KOPT-K1 (cell line): ENCODE results near the gene NEFH.

Experiments
- H3K27ac ChIP-seq: fragments of 200-600 bp; sonication (generic); 2 replicates; pipeline ENCODE4 v1.5.1; 2016; ENCODE audit warnings: antibody characterized with exemption, mild to moderate bottlenecking, low read depth, low read length; ENCODE audit not compliant: poor library complexity, severe bottlenecking
- H3K36me3 ChIP-seq: fragments of 200-600 bp; sonication (generic); 2 replicates; pipeline ENCODE4 v1.5.1; 2017; ENCODE audit warnings: antibody characterized with exemption, mild to moderate bottlenecking, low read length, moderate library complexity; ENCODE audit not compliant: insufficient read depth
- H3K9me3 ChIP-seq: fragments of 200-600 bp; sonication (generic); 2 replicates; pipeline ENCODE4 v1.5.1; 2017; ENCODE audit warnings: antibody characterized with exemption, low read length, mild to moderate bottlenecking; ENCODE audit not compliant: insufficient read depth, poor library complexity, severe bottlenecking

Gene NEFH

DNA sequence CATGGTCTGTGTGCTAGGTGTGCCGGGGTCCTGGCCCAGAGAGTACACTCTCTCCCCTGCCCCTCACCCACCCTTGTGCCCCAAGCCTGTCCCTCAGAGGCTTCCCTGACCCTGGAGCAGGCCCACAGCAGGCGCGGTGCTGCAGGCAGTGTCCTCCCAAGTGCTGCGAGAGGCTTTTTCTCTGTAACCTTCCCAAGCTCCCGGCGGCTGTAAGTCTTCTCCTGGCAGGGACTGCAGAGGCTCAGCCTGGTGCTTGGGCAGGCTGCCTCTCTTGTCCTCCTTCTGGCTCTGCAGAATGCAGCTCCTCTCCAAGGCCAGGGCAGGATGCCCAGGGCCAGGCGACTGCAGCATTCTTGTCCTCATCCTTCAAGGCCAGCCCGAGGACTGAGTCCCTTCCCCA is 25.7 kb upstream of the NEFH start:
- Histone ChIP-seq H3K36me3 (no peaks in the 10 kb centered on the region), H3K27ac (no peak overlapping the region)

DNA sequence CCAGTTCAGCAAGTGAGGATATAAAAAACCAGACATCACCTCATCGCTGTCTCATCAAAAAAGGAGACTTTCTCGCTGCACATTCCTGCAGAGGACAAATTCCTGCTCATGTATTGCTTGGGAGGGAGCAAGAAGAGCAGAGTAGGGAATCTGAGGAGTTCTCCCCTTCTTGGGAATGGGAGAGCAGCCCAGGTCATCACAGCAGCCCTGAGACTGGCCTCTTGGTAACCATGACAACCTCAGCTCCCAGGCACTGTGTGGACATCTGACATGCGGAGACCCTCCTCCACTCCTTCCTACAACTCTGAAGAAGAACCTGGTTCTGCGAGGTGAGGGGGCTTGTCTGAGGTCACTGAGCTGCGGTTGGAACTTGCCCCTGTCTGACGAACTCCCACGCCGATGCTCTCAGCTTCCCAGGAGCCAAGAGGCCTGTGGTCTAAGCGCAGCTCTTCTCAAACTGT is 23.8 kb upstream of the NEFH start:
- H3K36me3 ChIP-seq, result no peaks in the 10 kb centered on the region
- H3K27ac ChIP-seq, result no peak overlapping the region
- H3K9me3 ChIP-seq, result no peaks in the 10 kb centered on the region

More for the DNA sequence above, 25.7 kb upstream of the NEFH start:
- no peaks in the 10 kb centered on the region for H3K9me3 ChIP-seq

DNA sequence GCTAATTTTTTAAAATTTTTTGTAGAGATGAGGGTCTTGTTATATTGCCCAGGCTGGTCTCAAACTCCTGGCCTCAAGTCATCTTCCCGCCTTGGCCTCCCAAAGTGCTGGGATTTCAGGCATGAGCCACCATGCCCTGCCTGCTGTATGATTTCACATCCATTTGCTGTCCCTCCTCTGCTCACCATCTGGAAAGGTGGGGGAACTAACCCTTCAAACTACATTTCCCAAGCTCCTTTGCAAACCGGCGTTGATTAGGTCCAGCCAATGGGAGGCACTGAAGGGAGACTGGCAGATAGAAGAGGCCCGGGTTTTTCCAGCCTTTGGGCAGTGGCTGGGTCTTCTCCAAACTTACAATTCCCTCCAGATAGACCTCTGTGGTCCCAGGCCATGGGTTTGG is 22.3 kb upstream of the NEFH start:
- no peak overlapping the region for H3K27ac ChIP-seq
- H3K9me3 ChIP-seq, result no peaks in the 10 kb centered on the region
- no peaks in the 10 kb centered on the region for H3K36me3 ChIP-seq

DNA sequence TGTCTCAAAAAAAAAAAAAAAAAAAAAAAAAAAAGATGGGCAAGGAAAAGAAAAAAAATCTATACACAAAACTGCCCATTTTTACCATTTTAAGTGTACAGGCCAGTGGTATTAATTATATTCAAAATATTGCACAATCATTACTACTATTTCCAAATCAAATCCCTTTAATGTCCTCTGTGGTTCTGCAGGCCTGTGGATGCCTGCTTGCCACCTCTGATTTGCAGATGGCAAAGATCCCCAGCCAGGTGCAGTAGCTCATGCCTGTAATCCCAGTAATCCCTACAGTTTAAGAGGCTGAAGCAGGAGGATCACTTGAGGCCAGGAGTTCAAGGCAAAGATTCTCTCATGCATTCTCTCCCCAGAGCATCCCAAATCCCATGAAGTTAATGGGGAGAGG is 21.5 kb upstream of the NEFH start:
- Histone ChIP-seq H3K27ac (no peak overlapping the region), H3K36me3 (no peaks in the 10 kb centered on the region), H3K9me3 (no peaks in the 10 kb centered on the region)

DNA sequence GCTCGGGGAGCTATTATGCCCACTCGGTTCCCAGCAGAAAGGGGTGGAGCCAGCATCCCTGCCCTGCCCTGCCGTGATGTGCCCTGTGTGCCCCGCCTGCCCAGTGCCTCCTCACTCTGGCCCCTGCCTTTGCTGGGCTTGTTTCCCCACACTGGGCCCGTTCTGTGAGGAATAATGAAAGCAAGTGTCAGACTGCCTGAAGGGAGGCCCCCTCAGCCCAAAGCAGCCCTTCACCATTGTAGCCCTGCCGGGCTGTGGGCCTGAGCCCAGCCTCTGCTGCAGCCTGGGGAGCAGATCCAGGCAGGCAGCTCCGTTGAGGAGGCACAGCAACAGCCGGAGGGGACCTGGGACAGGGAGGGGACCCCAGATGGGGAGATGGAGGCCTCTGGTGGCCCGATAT is 20.2 kb upstream of the NEFH start:
- H3K9me3 ChIP-seq, result no peaks in the 10 kb centered on the region
- no peaks in the 10 kb centered on the region for H3K36me3 ChIP-seq

DNA sequence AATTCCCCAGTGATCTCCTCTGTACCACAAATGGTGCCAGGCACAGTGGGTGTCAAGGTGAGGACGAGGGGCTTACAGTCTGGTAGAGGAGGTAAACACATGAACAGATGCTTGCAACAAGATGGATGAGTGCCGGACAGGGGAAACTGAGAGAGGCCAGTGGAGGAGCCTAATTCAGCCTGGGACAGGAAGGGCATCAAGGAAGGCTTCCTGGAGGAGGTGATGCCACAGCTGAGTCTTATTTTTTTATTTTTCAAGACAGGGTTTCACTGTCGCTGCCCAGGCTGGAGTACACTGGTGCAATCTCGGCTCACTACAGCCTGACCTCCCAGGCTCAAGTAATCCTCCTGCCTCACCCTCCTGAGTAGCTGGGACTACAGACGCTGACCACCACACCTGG is 18.8 kb upstream of the NEFH start:
- Histone ChIP-seq H3K36me3 (no peaks in the 10 kb centered on the region), H3K9me3 (no peaks in the 10 kb centered on the region), H3K27ac (no peak overlapping the region)

More for the DNA sequence above, 20.2 kb upstream of the NEFH start:
- no peak overlapping the region for H3K27ac ChIP-seq

DNA sequence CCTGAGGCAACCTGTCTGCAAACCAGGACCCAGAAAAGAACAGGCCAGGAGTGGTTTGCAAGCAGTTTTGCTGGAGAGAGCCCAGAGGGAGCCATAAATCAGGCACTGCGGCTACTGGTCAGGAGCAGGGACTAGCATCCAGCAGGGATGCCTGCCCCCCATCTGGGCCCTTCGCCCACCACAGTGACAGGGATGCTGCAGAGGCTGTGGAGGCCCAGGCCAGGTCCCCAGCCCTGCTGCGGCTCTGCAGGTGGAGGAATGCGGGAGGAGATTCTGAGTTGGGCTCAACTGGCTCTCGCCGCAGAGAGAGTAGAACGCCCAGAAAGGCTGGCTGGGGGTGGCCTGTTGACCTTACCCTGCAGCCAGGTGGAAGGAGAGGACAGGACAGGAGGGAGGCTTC is 16.4 kb upstream of the NEFH start:
- H3K36me3 ChIP-seq, result no peaks in the 10 kb centered on the region

DNA sequence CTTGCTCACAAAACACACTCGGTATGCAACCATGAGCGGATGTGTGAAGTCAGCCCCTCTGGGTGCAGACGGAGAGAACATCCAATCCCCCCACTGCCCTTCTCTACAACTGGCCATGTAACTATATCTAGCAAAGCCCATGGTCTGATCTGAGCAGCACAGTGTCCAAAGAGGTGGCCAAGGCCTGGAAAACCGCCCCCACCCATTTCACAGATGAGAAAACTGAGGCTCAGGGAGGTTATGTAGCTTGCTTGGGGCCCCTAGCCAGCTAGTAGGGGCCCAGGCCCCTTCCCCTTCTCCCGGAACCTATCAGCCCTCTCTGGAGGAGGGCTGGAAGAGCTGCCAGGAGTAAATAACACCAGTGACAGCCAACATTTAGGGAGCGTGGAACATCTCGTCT is 15.4 kb upstream of the NEFH start:
- Histone ChIP-seq H3K9me3 (no peaks in the 10 kb centered on the region), H3K27ac (no peak overlapping the region), H3K36me3 (no peaks in the 10 kb centered on the region)

More for the DNA sequence above, 16.4 kb upstream of the NEFH start:
- Histone ChIP-seq H3K9me3 (no peaks in the 10 kb centered on the region), H3K27ac (no peak overlapping the region)

DNA sequence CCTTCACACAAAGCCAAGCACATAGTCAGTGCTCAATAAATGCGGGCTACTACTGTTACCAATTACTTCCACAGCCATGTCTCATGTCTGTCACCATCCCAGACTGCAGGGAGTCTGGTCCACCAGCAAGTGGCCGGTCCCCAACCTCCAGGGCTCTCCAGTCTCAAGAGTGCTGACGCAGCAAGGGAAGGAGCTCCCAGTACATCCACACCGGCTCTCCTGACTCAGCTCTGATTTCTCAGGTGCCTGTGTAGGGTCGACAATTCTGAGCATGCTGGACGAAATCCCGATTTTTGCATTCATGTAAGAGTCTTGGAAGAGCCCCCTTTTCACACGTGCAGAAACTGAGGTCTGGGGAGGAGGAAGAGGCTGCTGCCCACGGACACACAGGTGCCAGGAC is 10.3 kb upstream of the NEFH start:
- no peaks in the 10 kb centered on the region for H3K9me3 ChIP-seq
- H3K27ac ChIP-seq, result no peak overlapping the region
- no peaks in the 10 kb centered on the region for H3K36me3 ChIP-seq

DNA sequence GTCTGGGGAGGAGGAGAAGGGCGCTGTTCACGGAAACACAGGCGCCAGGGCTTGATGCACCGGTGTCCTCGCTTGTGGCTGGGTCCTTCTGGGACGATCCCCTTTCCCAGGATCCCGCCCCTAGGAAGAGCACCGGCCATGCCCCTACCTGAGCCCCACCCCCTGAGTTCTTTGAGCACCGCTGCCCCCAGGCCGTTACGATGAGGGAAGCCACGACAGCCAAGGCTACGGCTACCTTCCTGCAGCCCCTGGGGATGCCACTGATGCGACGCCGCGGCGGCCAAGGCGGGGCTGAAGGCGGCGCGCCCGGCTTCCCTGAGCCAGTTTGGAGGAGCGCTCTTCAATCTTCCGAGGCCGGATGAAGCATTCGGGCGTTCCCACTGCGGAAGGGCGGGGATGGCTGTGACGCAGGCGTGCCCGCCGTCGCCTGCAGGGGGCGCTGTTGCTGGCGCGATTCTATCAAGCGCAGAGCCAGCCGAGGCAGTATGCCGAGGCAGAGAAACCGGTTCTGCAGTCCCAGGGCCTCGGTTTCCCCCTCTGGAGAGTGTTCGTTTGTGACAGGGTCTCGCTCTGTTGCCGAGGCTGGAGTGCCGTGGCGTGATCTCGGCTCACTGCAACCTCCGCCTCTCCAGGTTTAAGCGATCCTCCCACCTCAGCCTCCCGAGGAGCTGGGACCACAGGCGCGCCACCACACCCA is 9.7 kb upstream of the NEFH start:
- Histone ChIP-seq H3K36me3 (no peaks in the 10 kb centered on the region), H3K27ac (no peak overlapping the region), H3K9me3 (no peaks in the 10 kb centered on the region)

DNA sequence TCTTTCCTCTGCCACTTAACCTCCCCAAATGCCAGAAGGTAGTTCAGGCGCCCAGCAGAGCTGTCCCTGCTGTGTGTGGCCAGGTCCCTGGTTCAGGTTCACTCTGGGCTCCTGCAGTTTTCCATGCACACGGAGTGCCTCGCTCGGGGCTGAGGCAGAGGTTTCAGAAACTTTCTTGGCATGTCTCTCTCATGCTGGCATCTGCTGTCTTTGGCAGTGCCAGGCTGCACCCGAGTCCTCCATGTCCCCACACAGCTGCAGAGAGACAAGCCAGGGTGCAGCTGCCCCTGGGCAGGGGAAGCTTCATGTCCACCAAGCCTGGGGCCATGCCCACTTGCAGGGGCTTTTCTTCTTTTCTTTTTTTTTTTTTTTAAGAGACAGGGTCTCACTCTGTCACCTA is 7.0 kb upstream of the NEFH start:
- Histone ChIP-seq H3K9me3 (no peaks in the 10 kb centered on the region), H3K36me3 (no peaks in the 10 kb centered on the region), H3K27ac (no peak overlapping the region)

DNA sequence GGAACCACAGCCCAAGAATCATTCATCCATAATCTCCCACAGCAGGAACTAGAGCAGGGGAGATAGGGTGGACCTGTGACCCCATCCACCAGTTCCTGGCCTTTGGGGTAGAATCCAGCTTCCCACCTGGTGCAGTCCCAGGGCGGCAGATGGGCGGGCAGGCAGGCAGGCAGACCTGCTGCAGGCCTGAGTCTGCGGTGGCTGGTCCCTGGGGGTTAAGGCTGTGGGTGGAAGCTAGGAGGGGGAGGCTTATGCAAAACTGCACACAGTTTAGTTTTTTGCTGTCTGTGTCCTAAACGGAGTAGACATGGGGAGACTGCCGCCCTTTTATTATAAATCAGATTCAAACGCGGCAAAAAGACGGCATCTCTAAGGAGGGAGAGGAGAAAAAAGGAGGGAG is 4.5 kb upstream of the NEFH start:
- no peaks in the 10 kb centered on the region for H3K9me3 ChIP-seq
- no peaks in the 10 kb centered on the region for H3K36me3 ChIP-seq
- no peak overlapping the region for H3K27ac ChIP-seq

DNA sequence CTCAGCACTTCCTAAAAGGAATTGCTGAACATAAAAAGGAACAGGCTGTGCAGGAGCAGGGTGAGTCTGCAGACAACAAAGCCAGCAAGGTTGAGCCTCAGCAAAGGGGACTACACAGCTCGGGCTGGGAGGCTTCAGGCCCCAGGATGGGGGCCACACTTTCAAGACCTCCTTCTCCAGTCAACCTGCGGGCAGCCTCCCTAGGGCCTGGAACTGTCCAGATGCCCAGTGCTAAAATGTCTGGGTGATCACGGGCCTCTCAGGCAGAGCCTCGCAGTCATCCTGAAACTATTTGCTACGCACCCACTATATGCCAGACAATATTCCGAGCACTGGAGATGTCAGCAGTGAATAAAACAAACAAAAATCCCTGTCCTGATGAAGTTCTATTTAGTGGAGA is 3.9 kb upstream of the NEFH start:
- H3K27ac ChIP-seq, result no peak overlapping the region
- H3K36me3 ChIP-seq, result no peaks in the 10 kb centered on the region
- no peaks in the 10 kb centered on the region for H3K9me3 ChIP-seq

DNA sequence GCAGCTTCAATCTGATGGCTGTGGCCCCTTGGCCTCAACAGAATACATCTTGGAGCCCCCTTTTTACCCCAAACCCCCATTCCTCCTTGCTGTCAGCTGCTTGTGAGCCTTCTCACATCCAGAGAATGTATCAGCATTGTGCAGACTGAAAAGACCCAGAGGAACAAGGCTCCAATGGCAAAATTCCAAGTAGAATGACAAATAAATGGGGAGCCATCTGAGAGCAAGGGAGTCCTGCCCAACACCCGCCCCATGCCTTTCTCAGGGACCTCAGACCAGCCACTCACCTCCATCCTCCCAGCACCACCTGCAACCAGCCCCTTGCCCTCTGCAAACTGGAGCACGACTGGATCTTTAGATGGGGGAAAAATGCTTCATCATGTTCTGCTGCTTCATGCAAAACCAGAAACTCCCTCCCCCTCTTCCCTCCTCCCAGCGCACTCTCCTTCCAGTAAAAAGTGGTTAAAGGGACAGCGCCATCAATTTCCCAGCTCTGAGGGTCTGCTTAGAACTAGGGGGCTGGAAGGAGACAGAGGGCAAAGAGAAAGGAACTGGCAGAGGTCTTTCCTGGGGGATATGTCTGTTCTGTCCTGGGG is 2.2 kb upstream of the NEFH start:
- Histone ChIP-seq H3K9me3 (no peaks in the 10 kb centered on the region), H3K27ac (no peak overlapping the region), H3K36me3 (no peaks in the 10 kb centered on the region)

DNA sequence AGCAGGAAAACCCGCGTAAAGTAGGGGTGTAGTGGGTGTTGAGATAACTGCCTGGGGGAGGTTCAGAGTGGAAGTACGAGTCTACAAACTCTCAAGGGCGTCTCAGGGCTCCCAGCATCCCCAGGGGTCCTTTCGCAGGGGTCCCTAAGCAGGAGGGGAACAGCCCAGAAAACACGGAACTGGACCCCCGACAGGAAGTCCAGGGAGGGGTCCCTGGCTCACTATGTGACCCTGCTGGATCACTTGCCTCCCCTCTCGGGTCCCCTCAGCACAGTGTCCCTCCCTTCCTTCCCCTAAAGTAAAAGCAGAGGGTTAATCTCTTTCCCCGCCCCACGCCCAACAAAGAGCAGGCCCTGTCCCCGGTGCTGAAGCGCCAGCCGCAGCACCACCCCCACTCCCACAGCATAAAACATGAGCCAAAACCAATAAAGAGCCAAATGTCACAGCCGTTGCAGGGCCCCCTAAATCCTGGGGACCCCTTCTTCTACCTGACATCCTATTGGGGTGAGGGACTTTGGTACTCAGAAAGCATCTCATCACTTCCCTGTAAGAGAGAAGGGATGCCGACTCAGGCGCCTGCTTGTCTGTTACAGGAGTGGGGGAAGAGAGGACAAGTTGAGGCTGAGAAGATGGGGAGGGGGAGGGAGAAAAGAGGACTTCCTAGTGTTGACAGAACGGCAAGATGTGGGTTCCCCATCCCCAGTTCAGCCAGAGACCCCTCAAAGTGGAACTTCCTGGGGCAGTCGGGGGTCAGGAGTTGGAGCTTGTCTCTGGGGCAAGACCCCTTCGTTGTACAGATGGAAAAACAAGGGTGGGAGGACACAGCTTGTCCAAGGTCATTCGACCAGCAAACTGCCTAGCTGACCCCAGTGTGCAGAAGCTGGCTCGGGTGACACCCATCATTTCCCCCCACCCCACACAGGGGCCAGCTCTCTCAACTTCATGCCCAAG is 1.4 kb upstream of the NEFH start:
- no peak overlapping the region for H3K27ac ChIP-seq
- H3K9me3 ChIP-seq, result no peaks in the 10 kb centered on the region
- H3K36me3 ChIP-seq, result no peaks in the 10 kb centered on the region
